MCF 10A (cell line): ENCODE data around the gene TMEM236. TPM values are rescaled to one million over a fixed set of nuclear protein-coding genes. Genes with fewer than 3 reads are reported as not detected.

Experiments
- BruUV-seq: library from RNA; stranded (reverse); fragments of 400-500 nt; replicated peaks from 2 replicates; lab custom pipeline; 2021; lab: Mats Ljungman, UMichigan
- CTCF ChIA-PET: fragments of 300-600 bp; sonication (Branson Sonifier 250); formaldehyde crosslinking; extraction: SDS; loops from one replicate; lab custom pipeline; 2021; ENCODE audit warnings: antibody characterized with exemption, inconsistent platforms; lab: Yijun Ruan, JAX
- POLR2A ChIA-PET: fragments of 300-600, 350-650 bp; sonication (Branson Sonifier 250); formaldehyde crosslinking; extraction: SDS; loops from one replicate; lab custom pipeline; 2020; ENCODE audit warnings: antibody characterized with exemption, inconsistent platforms; lab: Yijun Ruan, JAX
- DNase-seq: peaks from one replicate; pipeline ENCODE4 v3.0.0-alpha.2; 2018; ENCODE audit not compliant: unreplicated experiment
- H3K27ac Mint-ChIP-seq: one replicate; pipeline ENCODE4 v1.8.0; 2022; ENCODE audit warnings: mild to moderate bottlenecking, low read depth, mixed read lengths; ENCODE audit not compliant: unreplicated experiment
- H3K27me3 Mint-ChIP-seq: one replicate; pipeline ENCODE4 v1.8.0; 2022; ENCODE audit warnings: mixed read lengths; ENCODE audit not compliant: insufficient read depth, unreplicated experiment
- H3K36me3 Mint-ChIP-seq: one replicate; pipeline ENCODE4 v1.8.0; 2022; ENCODE audit warnings: mild to moderate bottlenecking, moderate library complexity, mixed read lengths; ENCODE audit not compliant: insufficient read depth, unreplicated experiment
- H3K4me1 Mint-ChIP-seq: one replicate; pipeline ENCODE4 v1.8.0; 2022; ENCODE audit warnings: mixed read lengths; ENCODE audit not compliant: insufficient read depth, unreplicated experiment
- H3K4me3 Mint-ChIP-seq: one replicate; pipeline ENCODE4 v1.8.0; 2022; ENCODE audit warnings: mild to moderate bottlenecking, moderate library complexity, mixed read lengths; ENCODE audit not compliant: unreplicated experiment
- H3K9me3 Mint-ChIP-seq: one replicate; pipeline ENCODE4 v1.8.0; 2022; ENCODE audit warnings: mixed read lengths; ENCODE audit not compliant: unreplicated experiment
- CTCF ChIP-seq: fragments of 200-600 bp; IDR thresholded peaks from one replicate; pipeline ENCODE4 v1.8.0; 2022; ENCODE audit warnings: antibody characterized with exemption, mild to moderate bottlenecking; ENCODE audit not compliant: unreplicated experiment
- intact Hi-C: fragments of 100-400 bp; cut with micrococcal nuclease; formaldehyde crosslinking; loops from 2 replicates; pipeline ENCODE4 v1.14.1; 2022
- total RNA-seq: library from RNA; stranded (reverse); gene quantifications from 2 replicates; pipeline ENCODE4 v1.2.3, GENCODE V29; 2022

TMEM236 gene
- total RNA-seq, 1 experiment from 2014 or later, result 0.09 TPM

- Mint-ChIP-seq H3K27ac (peak overlapping the region; percentile 13), H3K4me3 (peak overlapping the region; percentile 2)
Observed at GRCh38 chr10:17783751-17784150, 31.8 kb downstream of the TMEM236 start.

GRCh38 chr10:17784688-17785087 lies 32.7 kb downstream of the TMEM236 start:
- no peaks in the 10 kb centered on the region for H3K36me3 Mint-ChIP-seq
- H3K4me3 Mint-ChIP-seq, result no peak overlapping the region
- H3K9me3 Mint-ChIP-seq, result no peaks in the 10 kb centered on the region
- intact Hi-C loops, result loop anchor here (5.0 kb wide), 1 partner anchor 53 kb away; no protein-coding TSS in a partner anchor
- H3K27me3 Mint-ChIP-seq, result no peaks in the 10 kb centered on the region
- BruUV-seq, result no TSS peak
- peak; percentile 53 for DNase-seq
- ChIA-PET CTCF (interaction anchor here (0.6 kb wide), 2 partner anchors 48 to 125 kb away, joined by 3 to 5 read pairs; no protein-coding TSS in a partner anchor), POLR2A (interaction anchor here (1.0 kb wide), 1 partner anchor 141 kb away, joined by 3 read pairs; the partner anchor contains the start of gene STAM)
- no peak for TF ChIP-seq CTCF
- H3K4me1 Mint-ChIP-seq, result peaks cover 31% of the 10 kb centered on the region
- no peak overlapping the region for H3K27ac Mint-ChIP-seq

More at GRCh38 chr10:17783751-17784150, 31.8 kb downstream of the TMEM236 start:
- no peak for DNase-seq
- no peaks in the 10 kb centered on the region for H3K9me3 Mint-ChIP-seq
- intact Hi-C loops, result no loop called here
- no peaks in the 10 kb centered on the region for H3K27me3 Mint-ChIP-seq
- BruUV-seq, result no TSS peak
- ChIA-PET CTCF (no interaction called here), POLR2A (interaction anchor here (0.7 kb wide), 1 partner anchor 9 kb away, joined by 3 read pairs; no protein-coding TSS in a partner anchor)
- H3K4me1 Mint-ChIP-seq, result peaks cover 31% of the 10 kb centered on the region
- H3K36me3 Mint-ChIP-seq, result no peaks in the 10 kb centered on the region
- TF ChIP-seq CTCF, result no peak

GRCh38 chr10:17785276-17785930 lies 33.4 kb downstream of the TMEM236 start:
- no peaks in the 10 kb centered on the region for H3K27me3 Mint-ChIP-seq
- H3K27ac Mint-ChIP-seq, result no peak overlapping the region
- H3K36me3 Mint-ChIP-seq, result no peaks in the 10 kb centered on the region
- POLR2A ChIA-PET, result interaction anchor here (0.7 to 1.5 kb wide), 3 partner anchors 8 to 365 kb away, joined by 3 to 5 read pairs (median 4); partner anchors contain the start of gene STAM
- no TSS peak for BruUV-seq
- H3K4me1 Mint-ChIP-seq, result peaks cover 31% of the 10 kb centered on the region
- no peak for DNase-seq
- CTCF ChIA-PET, result interaction anchor here (0.6 to 1.6 kb wide), 7 partner anchors 9 to 555 kb away, joined by 3 to 5 read pairs (median 3); no protein-coding TSS in a partner anchor
- H3K9me3 Mint-ChIP-seq, result no peaks in the 10 kb centered on the region
- intact Hi-C loops, result loop anchor here (5.0 kb wide), 1 partner anchor 52 kb away; no protein-coding TSS in a partner anchor
- no peak overlapping the region for H3K4me3 Mint-ChIP-seq
- no peak for TF ChIP-seq CTCF
